Nephron (organoid): ENCODE results near the gene FBN1.

Experiments
- H3K27ac Mint-ChIP-seq, 3 experiments: 2 replicates each; pipeline ENCODE4 v1.8.0; 2020; ENCODE audit warnings: mixed read lengths in 3 of 3, mild to moderate bottlenecking in 2 of 3, moderate library complexity in 1 of 3
- H3K27me3 Mint-ChIP-seq: 2 replicates; pipeline ENCODE4 v1.8.0; 2021; ENCODE audit warnings: low read depth, mild to moderate bottlenecking, moderate library complexity, mixed read lengths
- H3K36me3 Mint-ChIP-seq: 2 replicates; pipeline ENCODE4 v1.8.0; 2020; ENCODE audit warnings: low read depth, mixed read lengths
- H3K4me1 Mint-ChIP-seq: 2 replicates; pipeline ENCODE4 v1.8.0; 2020; ENCODE audit warnings: mixed read lengths
- H3K4me3 Mint-ChIP-seq, 3 experiments: 2 replicates each; pipeline ENCODE4 v1.8.0; 2020; ENCODE audit warnings: mild to moderate bottlenecking in 3 of 3, mixed read lengths in 3 of 3, moderate library complexity in 2 of 3
- H3K9me3 Mint-ChIP-seq: 2 replicates; pipeline ENCODE4 v1.8.0; 2020; ENCODE audit warnings: mixed read lengths
- TF ChIP-seq, protein P1 (sequence below), 3 experiments: fragments of 200-600 bp; sonication (generic); IDR thresholded peaks; one replicate each; pipeline ENCODE4 v1.5.0; 2021; ENCODE audit warnings: antibody characterized with exemption in 3 of 3; ENCODE audit not compliant: unreplicated experiment in 3 of 3

FBN1 gene

DNA sequence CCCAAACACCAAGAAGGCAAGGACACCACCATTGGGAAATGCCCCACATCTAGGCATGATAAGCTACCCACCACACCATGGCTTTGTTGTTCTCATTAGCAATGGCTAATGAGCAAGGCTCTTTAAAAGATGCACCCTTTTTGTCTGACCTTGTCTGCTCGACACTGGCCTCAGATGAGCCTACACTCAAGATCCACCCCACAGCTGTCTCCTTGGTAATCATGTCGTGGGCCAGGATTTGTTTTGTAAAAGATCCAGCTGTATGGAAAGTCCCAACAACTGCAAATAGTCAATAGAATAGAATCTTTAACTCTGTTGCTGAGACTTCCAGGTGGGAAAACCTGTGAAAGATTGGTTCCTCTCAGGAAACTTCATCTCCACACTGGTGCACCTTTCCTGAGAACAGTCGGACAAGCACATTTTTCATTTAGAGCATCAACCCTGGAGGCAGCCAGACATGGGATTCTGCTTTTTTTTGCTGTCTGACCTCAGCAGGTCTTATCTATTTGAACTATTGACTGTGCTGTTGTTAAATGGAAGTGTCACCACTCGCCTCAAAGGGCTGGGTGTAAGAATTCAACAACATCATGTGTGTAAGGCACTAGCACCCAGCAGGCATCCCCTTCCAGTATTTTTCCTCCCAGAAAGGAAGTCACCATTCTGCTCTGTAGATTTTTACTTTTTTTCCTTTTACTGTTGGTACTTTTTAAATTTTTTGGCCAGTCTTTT is 278.8 kb downstream of the FBN1 start:
- H3K4me1 Mint-ChIP-seq: peaks cover 5% of the 10 kb centered on the region
- peak overlapping the region in 1 of 3 experiments; percentile 5 for H3K27ac Mint-ChIP-seq
- H3K27me3 Mint-ChIP-seq: no peaks in the 10 kb centered on the region
- no peak overlapping the region for H3K4me3 Mint-ChIP-seq
- H3K36me3 Mint-ChIP-seq: no peaks in the 10 kb centered on the region
- TF ChIP-seq, protein P1, sequence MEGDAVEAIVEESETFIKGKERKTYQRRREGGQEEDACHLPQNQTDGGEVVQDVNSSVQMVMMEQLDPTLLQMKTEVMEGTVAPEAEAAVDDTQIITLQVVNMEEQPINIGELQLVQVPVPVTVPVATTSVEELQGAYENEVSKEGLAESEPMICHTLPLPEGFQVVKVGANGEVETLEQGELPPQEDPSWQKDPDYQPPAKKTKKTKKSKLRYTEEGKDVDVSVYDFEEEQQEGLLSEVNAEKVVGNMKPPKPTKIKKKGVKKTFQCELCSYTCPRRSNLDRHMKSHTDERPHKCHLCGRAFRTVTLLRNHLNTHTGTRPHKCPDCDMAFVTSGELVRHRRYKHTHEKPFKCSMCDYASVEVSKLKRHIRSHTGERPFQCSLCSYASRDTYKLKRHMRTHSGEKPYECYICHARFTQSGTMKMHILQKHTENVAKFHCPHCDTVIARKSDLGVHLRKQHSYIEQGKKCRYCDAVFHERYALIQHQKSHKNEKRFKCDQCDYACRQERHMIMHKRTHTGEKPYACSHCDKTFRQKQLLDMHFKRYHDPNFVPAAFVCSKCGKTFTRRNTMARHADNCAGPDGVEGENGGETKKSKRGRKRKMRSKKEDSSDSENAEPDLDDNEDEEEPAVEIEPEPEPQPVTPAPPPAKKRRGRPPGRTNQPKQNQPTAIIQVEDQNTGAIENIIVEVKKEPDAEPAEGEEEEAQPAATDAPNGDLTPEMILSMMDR (IDR thresholded peaks at IDR 0.05; ENCODE audit: unreplicated experiment in 3 of 3): no peak
- H3K9me3 Mint-ChIP-seq: peaks cover 7% of the 10 kb centered on the region

DNA sequence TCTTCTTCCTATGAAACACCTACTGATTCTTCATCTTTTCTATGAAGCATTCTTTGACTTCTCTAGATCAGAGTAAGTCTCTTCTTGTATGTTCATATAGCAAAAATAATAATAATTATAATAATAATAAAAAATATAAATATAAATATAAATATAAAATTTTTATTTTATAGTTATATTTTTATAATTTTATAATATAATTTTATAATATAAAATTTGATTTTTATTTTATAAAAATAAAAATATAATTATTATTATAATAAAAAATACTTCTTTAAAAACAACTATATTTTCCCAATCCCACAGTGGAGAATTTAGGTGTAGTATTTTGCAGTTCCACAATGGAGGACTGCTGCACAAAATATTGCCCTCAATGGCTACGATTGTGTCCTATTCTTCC is 279.9 kb downstream of the FBN1 start:
- TF ChIP-seq, protein P1 (IDR thresholded peaks at IDR 0.05; ENCODE audit: unreplicated experiment in 3 of 3): no peak
- Mint-ChIP-seq H3K27ac (no peak overlapping the region), H3K36me3 (no peaks in the 10 kb centered on the region), H3K4me1 (no peaks in the 10 kb centered on the region), H3K4me3 (no peak overlapping the region), H3K27me3 (no peaks in the 10 kb centered on the region), H3K9me3 (peaks cover 11% of the 10 kb centered on the region)

DNA sequence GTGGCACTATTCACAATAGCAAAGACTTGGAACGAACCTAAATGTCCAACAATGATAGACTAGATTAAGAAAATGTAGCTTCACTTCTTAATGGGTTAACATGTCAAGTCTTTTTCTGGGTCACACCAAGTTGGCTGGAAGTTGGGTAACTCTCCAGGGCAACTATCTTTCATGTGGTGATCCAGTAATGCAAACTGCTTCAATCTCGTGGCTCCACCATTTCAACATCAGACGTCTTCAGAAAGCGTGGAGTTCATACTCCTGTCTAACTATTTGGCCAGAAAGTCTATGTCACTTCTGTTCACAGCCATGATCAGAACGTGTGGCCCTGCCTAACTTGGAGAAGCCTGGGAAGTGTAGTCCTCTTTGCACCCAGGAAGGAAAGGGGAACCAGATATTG is 282.0 kb downstream of the FBN1 start:
- Mint-ChIP-seq H3K27me3 (no peaks in the 10 kb centered on the region), H3K9me3 (peaks cover 11% of the 10 kb centered on the region), H3K27ac (no peak overlapping the region), H3K36me3 (no peaks in the 10 kb centered on the region), H3K4me3 (no peak overlapping the region), H3K4me1 (peaks cover 7% of the 10 kb centered on the region)
- TF ChIP-seq, protein P1 (IDR thresholded peaks at IDR 0.05; ENCODE audit: unreplicated experiment in 3 of 3): no peak

DNA sequence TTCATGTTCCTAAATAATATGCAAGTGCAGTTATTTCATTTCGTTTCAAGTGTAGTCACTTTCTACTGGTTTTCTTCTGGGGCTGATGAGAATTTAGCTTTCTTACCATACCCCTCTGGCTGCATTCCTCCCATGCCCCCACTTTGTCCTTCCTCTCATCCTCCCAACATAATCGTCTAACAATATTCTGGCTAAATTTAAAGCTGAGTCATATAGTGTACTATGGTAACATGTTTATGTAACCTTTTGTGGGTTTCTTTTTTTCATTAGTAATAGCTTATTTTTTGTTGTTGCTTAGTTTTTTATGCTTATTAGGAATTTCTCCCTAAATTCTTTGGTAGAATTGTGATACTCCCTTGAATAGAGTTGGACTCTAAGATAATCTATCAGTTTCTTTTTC is 283.8 kb downstream of the FBN1 start:
- H3K4me1 Mint-ChIP-seq: peaks cover 19% of the 10 kb centered on the region
- H3K4me3 Mint-ChIP-seq: no peak overlapping the region
- TF ChIP-seq, protein P1 (IDR thresholded peaks at IDR 0.05; ENCODE audit: unreplicated experiment in 3 of 3): no peak
- no peaks in the 10 kb centered on the region for H3K27me3 Mint-ChIP-seq
- H3K9me3 Mint-ChIP-seq: peaks cover 11% of the 10 kb centered on the region
- H3K36me3 Mint-ChIP-seq: no peaks in the 10 kb centered on the region
- H3K27ac Mint-ChIP-seq: peak overlapping the region in 1 of 3 experiments; percentile 49

DNA sequence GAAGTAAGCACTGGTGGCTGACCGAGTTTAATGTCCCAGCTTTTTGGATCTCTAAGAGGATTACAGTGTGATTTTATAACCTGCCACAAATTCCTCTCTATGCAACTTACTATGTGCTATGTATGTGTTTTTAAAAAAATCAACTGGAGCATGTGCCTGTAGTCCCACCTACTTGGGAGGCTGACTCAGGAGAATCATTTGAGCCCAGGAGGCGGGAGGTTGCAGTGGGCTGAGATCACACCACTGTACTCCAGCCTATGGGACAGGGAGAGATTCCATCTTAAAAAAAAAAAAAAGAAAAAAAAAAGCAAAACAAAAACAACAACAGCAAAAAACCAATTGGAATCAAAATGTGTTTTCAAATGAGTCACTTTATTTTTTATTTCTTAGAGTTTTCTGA is 284.7 kb downstream of the FBN1 start:
- no peaks in the 10 kb centered on the region for H3K27me3 Mint-ChIP-seq

More for the DNA sequence above, 284.7 kb downstream of the FBN1 start:
- H3K27ac Mint-ChIP-seq: no peak overlapping the region
- peaks cover 20% of the 10 kb centered on the region for H3K4me1 Mint-ChIP-seq
- no peak overlapping the region for H3K4me3 Mint-ChIP-seq
- no peaks in the 10 kb centered on the region for H3K36me3 Mint-ChIP-seq
- H3K9me3 Mint-ChIP-seq: peaks cover 11% of the 10 kb centered on the region
- TF ChIP-seq, protein P1 (IDR thresholded peaks at IDR 0.05; ENCODE audit: unreplicated experiment in 3 of 3): no peak
